ENCODE results near the gene SP110. TPM values are rescaled to one million over a fixed set of nuclear protein-coding genes. Genes with fewer than 3 reads are reported as not detected.

Gene SP110
- total RNA-seq, 2 donors from 2014 or later, result 0.49 to 1.2 TPM

GRCh38 chr2:230144355-230144754 is 75.4 kb downstream of the SP110 start:
- Histone ChIP-seq H3K36me3 (ENCODE audit: control insufficient read depth, insufficient read depth, low read length) (no peaks in the 10 kb centered on the region), H3K9ac (ENCODE audit: extremely low read depth, low read length, poor library complexity, severe bottlenecking) (no peak overlapping the region), H3K9me3 (ENCODE audit: control insufficient read depth, low read length) (no peaks in the 10 kb centered on the region), H3K27me3 (ENCODE audit: control insufficient read depth, insufficient read depth, low read length, poor library complexity, severe bottlenecking) (no peaks in the 10 kb centered on the region), H3K27ac (ENCODE audit: low read depth, low read length) (no peak overlapping the region), H3K4me1 (ENCODE audit: control insufficient read depth, insufficient read depth, low read length) (no peaks in the 10 kb centered on the region), H3K4me3 (ENCODE audit: low read length) (no peak overlapping the region)
- DNase-seq, result no peak
- no peak overlapping the region for H3K27ac Mint-ChIP-seq
- H3K36me3 Mint-ChIP-seq (ENCODE audit: low read depth), result no peaks in the 10 kb centered on the region
- no peaks in the 10 kb centered on the region for H3K27me3 Mint-ChIP-seq (ENCODE audit: insufficient read depth)
- H3K9me3 Mint-ChIP-seq, result peaks cover 24% of the 10 kb centered on the region
- no peak for TF ChIP-seq CTCF (conservative IDR thresholded peaks at IDR 0.05)
- H3K4me1 Mint-ChIP-seq, result no peaks in the 10 kb centered on the region
- H3K4me3 Mint-ChIP-seq, result no peak overlapping the region
- 76 to 100% methylated on average over 1 of the region's 1 CpG for WGBS, 2 experiments (ENCODE audit: insufficient coverage in 1 of 2, insufficient read length in 1 of 2)

GRCh38 chr2:230140667-230141066 is 79.1 kb downstream of the SP110 start:
- TF ChIP-seq CTCF (conservative IDR thresholded peaks at IDR 0.05), result no peak
- Histone ChIP-seq H3K27me3 (ENCODE audit: control insufficient read depth, insufficient read depth, low read length, poor library complexity, severe bottlenecking) (no peaks in the 10 kb centered on the region), H3K9ac (ENCODE audit: extremely low read depth, low read length, poor library complexity, severe bottlenecking) (no peak overlapping the region), H3K9me3 (ENCODE audit: control insufficient read depth, low read length) (no peaks in the 10 kb centered on the region), H3K27ac (ENCODE audit: low read depth, low read length) (no peak overlapping the region), H3K4me1 (ENCODE audit: control insufficient read depth, insufficient read depth, low read length) (no peaks in the 10 kb centered on the region), H3K4me3 (ENCODE audit: low read length) (no peak overlapping the region), H3K36me3 (ENCODE audit: control insufficient read depth, insufficient read depth, low read length) (no peaks in the 10 kb centered on the region)
- WGBS, 2 experiments (ENCODE audit: insufficient coverage in 1 of 2, insufficient read length in 1 of 2), result 85 to 96% methylated on average over 3 of the region's 3 CpGs
- Mint-ChIP-seq H3K4me1 (no peaks in the 10 kb centered on the region), H3K9me3 (peaks cover 24% of the 10 kb centered on the region), H3K27me3 (ENCODE audit: insufficient read depth) (no peaks in the 10 kb centered on the region), H3K36me3 (ENCODE audit: low read depth) (no peaks in the 10 kb centered on the region), H3K4me3 (no peak overlapping the region), H3K27ac (peak overlapping the region; percentile 3)
- DNase-seq, result no peak

GRCh38 chr2:230137902-230138539 is 81.8 kb downstream of the SP110 start:
- no peaks in the 10 kb centered on the region for H3K4me1 ChIP-seq (ENCODE audit: control insufficient read depth, insufficient read depth, low read length)
- Mint-ChIP-seq H3K27ac (no peak overlapping the region), H3K4me3 (no peak overlapping the region), H3K27me3 (ENCODE audit: insufficient read depth) (no peaks in the 10 kb centered on the region), H3K36me3 (ENCODE audit: low read depth) (no peaks in the 10 kb centered on the region), H3K9me3 (peaks cover 24% of the 10 kb centered on the region), H3K4me1 (no peaks in the 10 kb centered on the region)
- H3K27me3 ChIP-seq (ENCODE audit: control insufficient read depth, insufficient read depth, low read length, poor library complexity, severe bottlenecking), result no peaks in the 10 kb centered on the region
- no peak for DNase-seq
- H3K36me3 ChIP-seq (ENCODE audit: control insufficient read depth, insufficient read depth, low read length), result no peaks in the 10 kb centered on the region
- H3K4me3 ChIP-seq (ENCODE audit: low read length), result no peak overlapping the region
- TF ChIP-seq CTCF (conservative IDR thresholded peaks at IDR 0.05), result no peak
- H3K9me3 ChIP-seq (ENCODE audit: control insufficient read depth, low read length), result peaks cover 16% of the 10 kb centered on the region
- WGBS, 2 experiments (ENCODE audit: insufficient coverage in 1 of 2, insufficient read length in 1 of 2), result 89% methylated on average over 1 of the region's 1 CpG; no CpG with 5 or more reads in 1 of the 2 experiments
- no peak overlapping the region for H3K9ac ChIP-seq (ENCODE audit: extremely low read depth, low read length, poor library complexity, severe bottlenecking)
- H3K27ac ChIP-seq (ENCODE audit: low read depth, low read length), result no peak overlapping the region
